ENCODE results near the gene MGAT3. TPM values are rescaled to one million over a fixed set of nuclear protein-coding genes. Genes with fewer than 3 reads are reported as not detected.

MGAT3 gene
- total and polyA plus RNA-seq, 2 of the 13 experiments (the other 11 are each of a cell fraction or from before 2014, with no cell fraction given) = 0.11 to 0.15 TPM

GRCh38 chr22:39522567-39523300 lies 65.9 kb downstream of the MGAT3 start (continued):
- TF ChIP-seq NAIF1 (CRISPR knock-in tag; IDR thresholded peaks at IDR 0.05; ENCODE audit: borderline replicate concordance) = no peak
- TF ChIP-seq ZNF180 (CRISPR knock-in tag; IDR thresholded peaks at IDR 0.05; ENCODE audit: borderline replicate concordance, low read depth) = no peak
- no peak for TF ChIP-seq DNMT1 (CRISPR knock-in tag; IDR thresholded peaks at IDR 0.05)
- TF ChIP-seq BORCS8-MEF2B (CRISPR knock-in tag; IDR thresholded peaks at IDR 0.05) = no peak
- no peak for TF ChIP-seq ADNP (CRISPR knock-in tag; IDR thresholded peaks at IDR 0.05)
- no peak for TF ChIP-seq TRIM24 (CRISPR knock-in tag; IDR thresholded peaks at IDR 0.05)
- TF ChIP-seq, protein P1, sequence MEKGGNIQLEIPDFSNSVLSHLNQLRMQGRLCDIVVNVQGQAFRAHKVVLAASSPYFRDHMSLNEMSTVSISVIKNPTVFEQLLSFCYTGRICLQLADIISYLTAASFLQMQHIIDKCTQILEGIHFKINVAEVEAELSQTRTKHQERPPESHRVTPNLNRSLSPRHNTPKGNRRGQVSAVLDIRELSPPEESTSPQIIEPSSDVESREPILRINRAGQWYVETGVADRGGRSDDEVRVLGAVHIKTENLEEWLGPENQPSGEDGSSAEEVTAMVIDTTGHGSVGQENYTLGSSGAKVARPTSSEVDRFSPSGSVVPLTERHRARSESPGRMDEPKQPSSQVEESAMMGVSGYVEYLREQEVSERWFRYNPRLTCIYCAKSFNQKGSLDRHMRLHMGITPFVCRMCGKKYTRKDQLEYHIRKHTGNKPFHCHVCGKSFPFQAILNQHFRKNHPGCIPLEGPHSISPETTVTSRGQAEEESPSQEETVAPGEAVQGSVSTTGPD (CRISPR knock-in tag; IDR thresholded peaks at IDR 0.05) = no peak
- no peak for TF ChIP-seq PAXIP1 (CRISPR knock-in tag; conservative IDR thresholded peaks at IDR 0.05)
- no peak for TF ChIP-seq ZNF280D (CRISPR knock-in tag; IDR thresholded peaks at IDR 0.05)
- no peak for TF ChIP-seq HOMEZ (CRISPR knock-in tag; IDR thresholded peaks at IDR 0.05; ENCODE audit: low read depth)
- TF ChIP-seq, protein P2, sequence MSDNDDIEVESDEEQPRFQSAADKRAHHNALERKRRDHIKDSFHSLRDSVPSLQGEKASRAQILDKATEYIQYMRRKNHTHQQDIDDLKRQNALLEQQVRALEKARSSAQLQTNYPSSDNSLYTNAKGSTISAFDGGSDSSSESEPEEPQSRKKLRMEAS (IDR thresholded peaks at IDR 0.05) = 0 out of 2 replicates have a peak, but pooled peaks have one; percentile 30
- TF ChIP-seq JUN (CRISPR knock-in tag; IDR thresholded peaks at IDR 0.05) = no peak
- TF ChIP-seq HOXA9 (CRISPR knock-in tag; IDR thresholded peaks at IDR 0.05; ENCODE audit: borderline replicate concordance) = no peak
- TF ChIP-seq SKIL (CRISPR knock-in tag; IDR thresholded peaks at IDR 0.05; ENCODE audit: borderline replicate concordance) = no peak
